Kidney (tissue), 14 donors: ENCODE measurements around the gene UCK2. TPM values are rescaled to one million over a fixed set of nuclear protein-coding genes. Genes with fewer than 3 reads are reported as not detected.

Experiments used
- DNase-seq, 5 donors: peaks; one replicate each; pipeline ENCODE4 v3.0.0-alpha.2; 2013 to 2020
- FAIRE-seq: peaks from 2 replicates; lab custom pipeline; 2012; peaks lifted over from hg19 to GRCh38; lab: Jason Lieb, UNC
- H3K27ac ChIP-seq, 2 donors: one replicate each; pipeline ENCODE4 v1.7.0; 2013; ENCODE audit warnings: low read depth in 2 of 2, low read length in 2 of 2, inconsistent platforms in 1 of 2
- H3K27me3 ChIP-seq: one replicate; pipeline ENCODE4 v1.7.1; 2013; ENCODE audit warnings: low read length, inconsistent platforms; ENCODE audit not compliant: control insufficient read depth, insufficient read depth
- H3K36me3 ChIP-seq, 3 donors: one replicate each; pipeline versions ENCODE4 v1.7.0 to v1.7.1; 2013; ENCODE audit warnings: low read length in 3 of 3, control low read depth in 1 of 3, inconsistent platforms in 1 of 3; ENCODE audit not compliant: insufficient read depth in 3 of 3, control insufficient read depth in 2 of 3
- H3K4me1 ChIP-seq, 3 donors: one replicate each; pipeline versions ENCODE4 v1.7.0 to v1.7.1; 2013; ENCODE audit warnings: low read length in 3 of 3, inconsistent platforms in 1 of 3, low read depth in 1 of 3; ENCODE audit not compliant: control insufficient read depth in 2 of 3, insufficient read depth in 2 of 3
- H3K4me3 ChIP-seq, 3 donors: one replicate each; pipeline versions ENCODE4 v1.7.0 to v1.8.1; 2013; ENCODE audit warnings: low read length in 3 of 3, control low read depth in 1 of 3, inconsistent platforms in 1 of 3
- H3K9ac ChIP-seq, 3 donors: one replicate each; pipeline versions ENCODE4 v1.7.0 to v1.7.1; 2013; ENCODE audit warnings: low read length in 3 of 3, control low read depth in 1 of 3, inconsistent platforms in 1 of 3
- H3K9me3 ChIP-seq, 3 donors: one replicate each; pipeline versions ENCODE4 v1.7.0 to v1.7.1; 2013; ENCODE audit warnings: low read length in 3 of 3, control low read depth in 1 of 3, inconsistent platforms in 1 of 3; ENCODE audit not compliant: control insufficient read depth in 2 of 3, insufficient read depth in 1 of 3
- intact Hi-C: fragments of 100-400 bp; cut with DNase I; formaldehyde crosslinking; loops from one replicate; pipeline ENCODE4 v1.11.1; 2022
- polyA plus RNA-seq: library from polyadenylated mRNA; stranded (reverse); fragments of 350-450 nt; fragmentation: Illumina TruSeq; extraction: RNeasy Lipid Tissue Mini Kit (QIAGEN cat#74804); gene quantifications from one replicate; pipeline ENCODE4 v1.2.3, GENCODE V29; 2014; ENCODE audit warnings: low read depth, low replicate concordance; ENCODE audit not compliant: insufficient read depth
- total RNA-seq: library from RNA; stranded (reverse); fragmentation: NEBNext Ultra II Directional; extraction: Animal tissue kit (Norgen Biotek cat#: 25700); gene quantifications from one replicate; pipeline ENCODE4 v1.2.1, GENCODE V29; 2021
- TF ChIP-seq, protein P1 (sequence below): IDR thresholded peaks from 3 replicates; pipeline ENCODE4 v1.5.1; 2012; ENCODE audit warnings: mild to moderate bottlenecking, moderate library complexity, borderline replicate concordance; ENCODE audit not compliant: insufficient read depth; ENCODE audit errors: extremely low read depth
- donor health status: control.
- donor health status: control.
- donor health status: control.
- donor health status: control.
- donor health status: control.
- donor health status: DM: yes; HTN: yes; CAD: no.
- donor health status: Normal renal cell carcinoma (clear cell type).

UCK2 gene
- total and polyA plus RNA-seq, 2 donors from 2014 or later: 8.2 to 18.7 TPM

DNA sequence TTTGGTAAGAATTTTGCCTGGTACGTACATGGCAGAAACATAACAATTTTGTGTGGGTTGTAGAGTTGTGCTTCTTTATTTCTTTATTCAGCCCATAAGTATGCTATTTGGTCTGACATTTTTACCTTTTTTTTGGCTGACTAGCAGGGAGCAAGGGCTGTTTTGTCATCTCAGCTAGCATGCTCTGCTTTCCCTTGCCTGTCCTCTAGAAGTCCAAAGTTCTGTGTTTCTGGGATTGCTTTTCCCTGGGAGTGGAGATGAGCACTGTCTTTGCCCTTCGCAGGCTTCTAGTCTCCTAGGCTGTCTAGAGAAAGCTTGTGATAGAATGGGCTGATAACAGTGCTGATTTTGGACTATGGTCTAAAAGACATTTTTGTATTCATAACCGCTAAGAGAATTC, 7.5 kb downstream of the UCK2 start:
- Histone ChIP-seq H3K36me3 (no peaks in the 10 kb centered on the region), H3K27me3 (no peaks in the 10 kb centered on the region), H3K4me1 (no peaks in the 10 kb centered on the region), H3K9me3 (no peaks in the 10 kb centered on the region), H3K27ac (no peak overlapping the region), H3K4me3 (no peak overlapping the region), H3K9ac (no peak overlapping the region)
- no peak for FAIRE-seq
- intact Hi-C loops: no loop called here
- DNase-seq: no peak
- TF ChIP-seq, protein P1, sequence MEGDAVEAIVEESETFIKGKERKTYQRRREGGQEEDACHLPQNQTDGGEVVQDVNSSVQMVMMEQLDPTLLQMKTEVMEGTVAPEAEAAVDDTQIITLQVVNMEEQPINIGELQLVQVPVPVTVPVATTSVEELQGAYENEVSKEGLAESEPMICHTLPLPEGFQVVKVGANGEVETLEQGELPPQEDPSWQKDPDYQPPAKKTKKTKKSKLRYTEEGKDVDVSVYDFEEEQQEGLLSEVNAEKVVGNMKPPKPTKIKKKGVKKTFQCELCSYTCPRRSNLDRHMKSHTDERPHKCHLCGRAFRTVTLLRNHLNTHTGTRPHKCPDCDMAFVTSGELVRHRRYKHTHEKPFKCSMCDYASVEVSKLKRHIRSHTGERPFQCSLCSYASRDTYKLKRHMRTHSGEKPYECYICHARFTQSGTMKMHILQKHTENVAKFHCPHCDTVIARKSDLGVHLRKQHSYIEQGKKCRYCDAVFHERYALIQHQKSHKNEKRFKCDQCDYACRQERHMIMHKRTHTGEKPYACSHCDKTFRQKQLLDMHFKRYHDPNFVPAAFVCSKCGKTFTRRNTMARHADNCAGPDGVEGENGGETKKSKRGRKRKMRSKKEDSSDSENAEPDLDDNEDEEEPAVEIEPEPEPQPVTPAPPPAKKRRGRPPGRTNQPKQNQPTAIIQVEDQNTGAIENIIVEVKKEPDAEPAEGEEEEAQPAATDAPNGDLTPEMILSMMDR: no peak

DNA sequence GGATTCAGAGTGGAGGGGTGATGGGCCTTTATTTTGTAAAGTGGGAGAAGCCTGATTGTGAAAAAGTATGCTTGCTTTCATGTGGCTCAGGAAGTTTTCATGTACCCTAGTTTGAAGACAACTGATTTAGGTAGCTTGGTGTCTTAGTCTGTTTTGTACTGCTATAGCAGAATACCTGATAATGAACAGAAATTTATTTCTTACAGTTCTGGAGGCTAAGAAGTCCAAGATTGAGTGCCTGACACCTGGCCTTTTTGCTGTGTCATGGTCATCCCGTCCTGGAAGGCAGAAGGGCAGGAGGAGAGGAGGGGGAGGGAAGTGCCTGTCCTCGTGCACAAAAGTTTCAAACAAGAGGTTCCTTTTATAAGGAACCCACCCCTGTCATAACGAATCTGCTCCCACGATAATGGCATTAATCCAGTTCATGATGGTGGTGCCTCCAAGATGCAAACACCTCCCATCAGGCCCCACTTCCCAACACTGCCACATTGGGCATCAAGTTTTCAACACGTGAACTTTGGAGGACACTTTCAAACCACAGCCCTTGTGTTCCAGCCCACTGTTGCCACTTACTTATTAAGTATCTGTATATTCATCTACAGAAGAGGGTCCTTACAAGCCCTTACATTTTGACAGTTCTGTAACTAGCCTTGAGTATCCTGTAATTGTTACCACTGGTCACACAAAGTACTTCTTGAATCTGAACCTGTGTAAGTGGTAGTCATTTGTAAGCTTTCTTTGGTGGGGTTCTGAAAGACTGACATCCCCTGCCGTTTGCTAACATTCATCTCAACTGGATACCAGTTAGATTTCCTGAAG, 9.5 kb downstream of the UCK2 start:
- FAIRE-seq (no peak), DNase-seq (no peak)
- intact Hi-C loops: no loop called here
- no peaks in the 10 kb centered on the region for H3K36me3 ChIP-seq
- no peaks in the 10 kb centered on the region for H3K4me1 ChIP-seq
- no peaks in the 10 kb centered on the region for H3K27me3 ChIP-seq
- no peak overlapping the region for H3K4me3 ChIP-seq
- H3K9ac ChIP-seq: no peak overlapping the region
- H3K9me3 ChIP-seq: no peaks in the 10 kb centered on the region
- no peak overlapping the region for H3K27ac ChIP-seq
- TF ChIP-seq, protein P1: no peak

DNA sequence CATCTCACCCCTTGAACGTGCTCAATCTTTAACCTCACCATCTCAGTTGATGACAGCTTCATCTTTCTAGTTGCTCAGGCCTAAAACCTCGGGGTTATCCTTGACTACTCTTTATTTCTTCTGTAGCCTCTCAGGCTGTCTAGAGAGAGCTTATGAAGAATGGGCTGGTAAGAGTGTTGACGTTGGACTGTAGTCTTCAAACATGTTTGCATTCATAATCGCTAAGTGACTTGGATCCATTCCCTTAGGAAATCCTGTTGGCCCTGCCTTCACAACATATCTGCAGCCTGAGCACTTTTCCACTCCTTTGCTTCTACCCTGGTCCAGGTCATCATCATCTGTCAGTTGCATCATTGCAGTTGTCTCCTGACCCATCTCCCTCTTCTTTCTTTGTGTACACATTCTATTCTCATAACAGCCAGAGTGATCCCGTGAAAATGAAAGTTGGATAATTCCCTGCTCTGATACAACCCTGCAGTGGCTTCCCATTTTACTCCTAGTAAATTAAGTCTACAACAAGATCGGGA, 10.5 kb downstream of the UCK2 start:
- Histone ChIP-seq H3K9me3 (no peaks in the 10 kb centered on the region), H3K4me1 (peaks cover 0 to 3% (median 0%) of the 10 kb centered on the region in 3 donors), H3K36me3 (no peaks in the 10 kb centered on the region), H3K27me3 (no peaks in the 10 kb centered on the region), H3K9ac (no peak overlapping the region), H3K27ac (no peak overlapping the region), H3K4me3 (no peak overlapping the region)
- TF ChIP-seq, protein P1: no peak
- no peak for FAIRE-seq
- DNase-seq: no peak
- intact Hi-C loops: no loop called here
